HL-60 (cell line): ENCODE measurements around the gene SPIRE2.
"Not testable (repeated sequence)": the region's sequence is repeated elsewhere in the genome, so short reads cannot be mapped to it uniquely, and the experiment has no call there.

Experiments used
- DNase-seq, 2 experiments: peaks; one replicate each; pipeline ENCODE4 v3.0.0-alpha.2; 2010 to 2020; ENCODE audit warnings: low read depth in 1 of 2, low spot score in 1 of 2
- H3K27ac ChIP-seq: fragments of 250-450 bp; sonication (Bioruptor Pico); replicated peaks from 2 replicates; pipeline ENCODE4 v1.5.1; 2020; ENCODE audit warnings: mild to moderate bottlenecking, moderate library complexity
- H3K27me3 ChIP-seq: fragments of 250-450 bp; sonication (Bioruptor Pico); 2 replicates; pipeline ENCODE4 v1.5.1; 2021; ENCODE audit warnings: mild to moderate bottlenecking, moderate library complexity; ENCODE audit not compliant: insufficient read depth, poor library complexity, severe bottlenecking
- H3K4me3 ChIP-seq: replicated peaks from 2 replicates; pipeline ENCODE4 v1.5.1; 2011; ENCODE audit warnings: mild to moderate bottlenecking, control low read depth, low read length; ENCODE audit not compliant: insufficient read depth
- GABPA ChIP-seq: IDR thresholded peaks from 2 replicates; pipeline ENCODE4 v1.6.1; 2012; ENCODE audit warnings: low read depth
- POLR2AphosphoS5 ChIP-seq: IDR thresholded peaks from 2 replicates; pipeline ENCODE4 v1.6.1; 2012; ENCODE audit warnings: low read depth
- REST ChIP-seq: IDR thresholded peaks from 2 replicates; pipeline ENCODE4 v1.6.1; 2012; ENCODE audit warnings: low read depth; ENCODE audit not compliant: insufficient replicate concordance
- SPI1 ChIP-seq: IDR thresholded peaks from 2 replicates; pipeline ENCODE4 v1.6.1; 2012; ENCODE audit warnings: low read depth, mild to moderate bottlenecking, borderline replicate concordance
- TF ChIP-seq, protein P1 (sequence below): IDR thresholded peaks from one replicate; pipeline ENCODE4 v1.5.1; 2011; ENCODE audit warnings: low read length, control low read depth, inconsistent platforms; ENCODE audit not compliant: insufficient read depth

SPIRE2 gene

DNA sequence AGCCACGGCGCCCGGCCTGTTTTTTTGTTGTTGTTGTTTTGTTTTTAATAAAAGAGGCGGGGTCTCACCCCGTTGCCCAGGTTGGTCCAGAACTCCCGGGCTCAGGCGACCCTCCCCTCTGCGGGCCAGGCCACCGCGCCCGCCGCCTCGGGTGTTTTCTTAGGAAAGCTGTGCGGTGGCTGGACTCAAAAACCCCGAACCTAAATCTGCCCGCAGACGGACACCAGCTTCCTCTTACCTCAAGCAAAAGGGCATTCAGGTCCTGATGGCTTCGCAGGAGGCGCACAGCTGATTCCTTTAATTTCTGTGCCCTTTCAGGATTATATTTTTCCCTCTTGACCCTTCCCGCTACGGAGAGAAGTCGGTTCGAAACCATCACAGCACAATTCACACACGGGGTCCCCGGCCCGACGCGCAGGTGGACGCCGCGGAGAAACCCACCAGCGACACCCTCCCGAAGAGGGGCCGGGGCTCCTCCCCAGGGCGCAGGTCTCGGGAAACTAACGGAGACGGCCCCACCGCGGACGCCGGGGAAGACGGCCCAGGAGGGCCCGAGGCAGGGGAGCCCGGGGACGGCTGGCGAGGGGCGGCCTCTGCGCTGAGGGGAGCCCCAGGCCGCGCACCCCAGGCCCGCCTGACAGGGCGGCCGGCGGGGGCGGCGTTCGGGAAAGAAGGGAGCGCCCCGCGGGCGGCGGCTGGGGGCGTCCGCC is 12.5 kb upstream of the SPIRE2 start:
- DNase-seq, result peak in 1 of 2 experiments; percentile 14
- no peaks in the 10 kb centered on the region for H3K27me3 ChIP-seq
- H3K4me3 ChIP-seq, result peak overlapping the region; percentile 67

DNA sequence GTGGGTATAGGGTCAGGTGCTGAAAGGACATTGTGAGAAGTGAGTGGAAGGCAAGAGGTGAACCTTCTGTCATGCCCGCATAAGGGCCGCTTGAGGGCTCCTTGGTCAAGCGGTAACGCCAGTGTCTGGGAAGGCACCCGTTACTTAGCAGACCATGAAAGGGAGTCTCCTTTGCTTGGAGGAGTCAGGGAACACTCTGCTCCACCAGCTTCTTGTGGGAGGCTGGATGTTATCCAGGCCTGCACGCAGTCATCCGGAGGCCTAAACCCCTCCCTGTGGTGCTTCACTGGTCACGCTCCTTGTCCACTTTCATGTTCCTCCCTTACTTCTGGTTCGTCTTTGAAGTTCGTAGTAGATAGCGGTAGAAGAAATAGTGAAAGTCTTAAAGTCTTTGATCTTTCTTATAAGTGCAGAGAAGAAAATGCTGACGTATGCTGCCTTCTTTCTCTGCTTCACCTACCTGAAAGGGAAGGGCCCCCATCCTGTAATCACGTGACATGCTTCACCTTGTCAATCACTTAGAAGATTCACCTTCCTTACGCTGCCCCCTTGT is 9.3 kb upstream of the SPIRE2 start:
- H3K27ac ChIP-seq, H3K4me3 ChIP-seq, H3K27me3 ChIP-seq, DNase-seq: not testable (repeated sequence)

More for the DNA sequence above, 12.5 kb upstream of the SPIRE2 start:
- TF ChIP-seq REST (no peak), SPI1 (no peak), GABPA (no peak), POLR2AphosphoS5 (no peak)
- TF ChIP-seq, protein P1, sequence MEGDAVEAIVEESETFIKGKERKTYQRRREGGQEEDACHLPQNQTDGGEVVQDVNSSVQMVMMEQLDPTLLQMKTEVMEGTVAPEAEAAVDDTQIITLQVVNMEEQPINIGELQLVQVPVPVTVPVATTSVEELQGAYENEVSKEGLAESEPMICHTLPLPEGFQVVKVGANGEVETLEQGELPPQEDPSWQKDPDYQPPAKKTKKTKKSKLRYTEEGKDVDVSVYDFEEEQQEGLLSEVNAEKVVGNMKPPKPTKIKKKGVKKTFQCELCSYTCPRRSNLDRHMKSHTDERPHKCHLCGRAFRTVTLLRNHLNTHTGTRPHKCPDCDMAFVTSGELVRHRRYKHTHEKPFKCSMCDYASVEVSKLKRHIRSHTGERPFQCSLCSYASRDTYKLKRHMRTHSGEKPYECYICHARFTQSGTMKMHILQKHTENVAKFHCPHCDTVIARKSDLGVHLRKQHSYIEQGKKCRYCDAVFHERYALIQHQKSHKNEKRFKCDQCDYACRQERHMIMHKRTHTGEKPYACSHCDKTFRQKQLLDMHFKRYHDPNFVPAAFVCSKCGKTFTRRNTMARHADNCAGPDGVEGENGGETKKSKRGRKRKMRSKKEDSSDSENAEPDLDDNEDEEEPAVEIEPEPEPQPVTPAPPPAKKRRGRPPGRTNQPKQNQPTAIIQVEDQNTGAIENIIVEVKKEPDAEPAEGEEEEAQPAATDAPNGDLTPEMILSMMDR, result no peak
- peak overlapping the region; percentile 47 for H3K27ac ChIP-seq

DNA sequence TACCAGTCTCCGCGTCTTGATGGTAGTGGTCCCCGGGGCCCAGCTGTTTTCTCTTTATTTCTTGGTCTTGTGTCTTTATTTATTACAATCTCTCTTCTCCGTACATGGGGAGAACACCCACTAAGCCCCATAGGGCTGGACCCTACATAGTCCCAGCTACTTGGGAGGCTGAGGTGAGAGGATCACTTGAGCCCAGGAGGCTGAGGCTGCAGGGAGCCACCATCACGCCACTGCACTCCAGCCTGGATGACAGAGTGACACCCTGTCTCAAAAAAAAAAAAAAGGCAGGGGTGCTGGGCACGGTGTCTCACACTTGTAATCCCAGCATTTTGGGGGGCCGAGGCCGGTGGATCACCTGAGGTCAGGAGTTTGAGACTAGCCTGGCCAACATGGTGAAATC is 8.8 kb upstream of the SPIRE2 start:
- not testable (repeated sequence) for H3K27me3 ChIP-seq, H3K27ac ChIP-seq, DNase-seq, H3K4me3 ChIP-seq

GRCh38 chr16:89821438-89822187 is 6.7 kb upstream of the SPIRE2 start:
- no peaks in the 10 kb centered on the region for H3K27me3 ChIP-seq
- TF ChIP-seq POLR2AphosphoS5 (no peak), GABPA (no peak), SPI1 (no peak), REST (no peak)
- TF ChIP-seq, protein P1, result no peak
- no peak for DNase-seq
- no peak overlapping the region for H3K4me3 ChIP-seq
- no peak overlapping the region for H3K27ac ChIP-seq
